K562 (cell line): Measurements from ENCODE around the gene CKS2. TPM values are rescaled to one million over a fixed set of nuclear protein-coding genes. Genes with fewer than 3 reads are reported as not detected.

Experiments used
- ATAC-seq: fragments of 200-7000 bp; cut with Tn5 transposase; 3 replicates; pipeline ENCODE4 v1.9.1; 2020; ENCODE audit warnings: moderate library complexity
- BruUV-seq: library from RNA; stranded (reverse); fragments of 400-500 nt; replicated peaks from 2 replicates; lab custom pipeline; 2021; lab: Mats Ljungman, UMichigan
- CTCF ChIA-PET: fragments of 300-600 bp; formaldehyde crosslinking; extraction: SDS; loops from one replicate; lab custom pipeline; 2021; ENCODE audit warnings: low intra/inter-chr PET ratio; lab: Yijun Ruan, JAX
- POLR2A ChIA-PET: fragments of 300-600, 350-650 bp; sonication (Branson Sonifier 250); formaldehyde crosslinking; extraction: SDS; loops from one replicate; lab custom pipeline; 2021; ENCODE audit warnings: antibody characterized with exemption, inconsistent platforms; lab: Yijun Ruan, JAX
- DNase-seq, 4 experiments: peaks; one replicate each; pipeline versions ENCODE4 v3.0.0 to v3.0.0-alpha.2; 2011 to 2018; ENCODE audit warnings: low spot score in 3 of 4, mixed read lengths in 3 of 4; ENCODE audit errors: extremely low read depth in 1 of 4
- FAIRE-seq: peaks from 2 replicates; lab custom pipeline; 2011; peaks lifted over from hg19 to GRCh38; lab: Jason Lieb, UNC
- H2AFZ ChIP-seq: 2 replicates; pipeline ENCODE4 v1.6.0; 2011; ENCODE audit warnings: low read depth, low read length, control low read depth, inconsistent platforms
- H3K27ac ChIP-seq: fragments of 200-600 bp; 3 replicates; pipeline ENCODE4 v1.8.0; 2011; ENCODE audit warnings: low read depth, mild to moderate bottlenecking, control low read depth, inconsistent platforms, low read length, moderate library complexity, mixed read lengths; ENCODE audit errors: extremely low read depth
- H3K27me3 ChIP-seq, 2 experiments: fragments of 300-600 bp in 1 of 2; 2 replicates in 1 of 2; 3 replicates in 1 of 2; pipeline versions ENCODE4 v1.6.0 to v1.8.0; 2011; ENCODE audit warnings: inconsistent platforms in 2 of 2, low read length in 2 of 2, mild to moderate bottlenecking in 1 of 2, mixed read lengths in 1 of 2, moderate library complexity in 1 of 2; ENCODE audit not compliant: control insufficient read depth in 2 of 2, insufficient read depth in 2 of 2
- H3K36me3 ChIP-seq: fragments of 300-600 bp; 3 replicates; pipeline ENCODE4 v1.8.0; 2011; ENCODE audit warnings: mild to moderate bottlenecking, low read length, inconsistent platforms; ENCODE audit not compliant: control insufficient read depth, insufficient read depth
- H3K4me1 ChIP-seq, 2 experiments: fragments of 200-600 bp in 1 of 2; replicated peaks in 1 of 2; 2 replicates in 1 of 2; 3 replicates in 1 of 2; pipeline versions ENCODE4 v1.5.1 to v1.8.0; 2011; ENCODE audit warnings: inconsistent platforms in 2 of 2, low read length in 2 of 2, mild to moderate bottlenecking in 1 of 2, mixed read lengths in 1 of 2, moderate library complexity in 1 of 2; ENCODE audit not compliant: control insufficient read depth in 2 of 2, insufficient read depth in 2 of 2
- H3K4me2 ChIP-seq: 2 replicates; pipeline ENCODE4 v1.6.1; 2011; ENCODE audit warnings: low read length, control low read depth, inconsistent platforms, mixed read lengths; ENCODE audit not compliant: insufficient read depth
- H3K4me3 ChIP-seq: fragments of 200-600 bp; sonication (generic), shearing (Covaris generic); 2 replicates; pipeline ENCODE4 v1.5.1; 2016; ENCODE audit warnings: control low read depth, inconsistent platforms
- H3K79me2 ChIP-seq: fragments of 200-600 bp; 3 replicates; pipeline ENCODE4 v1.8.0; 2011; ENCODE audit warnings: low read length, inconsistent platforms; ENCODE audit not compliant: control insufficient read depth, insufficient read depth
- H3K9ac ChIP-seq, 2 experiments: 2 replicates each; pipeline versions ENCODE4 v1.6.0 to v1.6.1; 2011; ENCODE audit warnings: low read depth in 2 of 2, low read length in 2 of 2, control low read depth in 1 of 2, inconsistent platforms in 1 of 2, mild to moderate bottlenecking in 1 of 2, mixed read lengths in 1 of 2; ENCODE audit not compliant: insufficient read depth in 1 of 2
- H3K9me1 ChIP-seq: one replicate; pipeline ENCODE4 v1.6.0; 2011; ENCODE audit warnings: inconsistent platforms, mild to moderate bottlenecking, low read length, moderate library complexity; ENCODE audit not compliant: control insufficient read depth, insufficient read depth
- H3K9me3 ChIP-seq: replicated peaks from 2 replicates; pipeline ENCODE4 v1.5.1; 2011; ENCODE audit warnings: low read depth, low read length, inconsistent platforms; ENCODE audit not compliant: control insufficient read depth, insufficient read depth
- H4K20me1 ChIP-seq: replicated peaks from 2 replicates; pipeline ENCODE4 v1.6.1; 2011; ENCODE audit warnings: low read length, inconsistent platforms, mixed read lengths; ENCODE audit not compliant: control insufficient read depth, insufficient read depth
- E2F3 ChIP-seq: fragments of 250-450 bp; sonication (Bioruptor Pico); IDR thresholded peaks from 2 replicates; pipeline ENCODE4 v1.4.0; 2020; ENCODE audit warnings: mild to moderate bottlenecking
- MAFG ChIP-seq: fragments of 450-650 bp; conservative IDR thresholded peaks from 2 replicates; pipeline ENCODE4 v1.6.1; 2016; ENCODE audit warnings: missing genetic modification characterization, missing compliant biosample characterization
- MCM7 ChIP-seq, 2 experiments: fragments of 450-650 bp; IDR thresholded peaks; 2 replicates each; pipeline ENCODE4 v1.6.1; 2016 to 2018
- MLLT1 ChIP-seq, 2 experiments: fragments of 450-650 bp; IDR thresholded peaks; 2 replicates each; pipeline ENCODE4 v1.6.1; 2016
- MYBL2 ChIP-seq, 2 experiments: fragments of 450-650 bp in 1 of 2; sonication (generic) in 1 of 2; formaldehyde crosslinking in 1 of 2; IDR thresholded peaks; 2 replicates each; pipeline versions ENCODE4 v1.6.1 to v1.8.1; 2017 to 2022; ENCODE audit warnings: borderline replicate concordance in 1 of 2, inconsistent platforms in 1 of 2, low read depth in 1 of 2, mild to moderate bottlenecking in 1 of 2, missing genetic modification reagents in 1 of 2, moderate library complexity in 1 of 2
- SNIP1 ChIP-seq: fragments of 450-650 bp; IDR thresholded peaks from 2 replicates; pipeline ENCODE4 v1.7.1; 2017; ENCODE audit warnings: low read depth, mild to moderate bottlenecking
- USF1 ChIP-seq: sonication (generic); formaldehyde crosslinking; IDR thresholded peaks from 2 replicates; pipeline ENCODE4 v1.9.0; 2022; ENCODE audit warnings: mild to moderate bottlenecking, missing genetic modification reagents
- WHSC1 ChIP-seq: IDR thresholded peaks from one replicate; pipeline ENCODE4 v1.6.1; 2012; ENCODE audit warnings: low read length, control low read depth, inconsistent platforms
- ZNF224 ChIP-seq: sonication (generic); formaldehyde crosslinking; IDR thresholded peaks from 2 replicates; pipeline ENCODE4 v1.8.0; 2022; ENCODE audit warnings: mild to moderate bottlenecking, missing genetic modification reagents
- ZNF324 ChIP-seq: fragments of 250-450 bp; sonication (Bioruptor Pico); IDR thresholded peaks from 2 replicates; pipeline ENCODE4 v1.4.0; 2020; ENCODE audit warnings: mild to moderate bottlenecking
- WGBS: fragments of 100-300 bp; shearing (Covaris generic); methylation state at CpG from one replicate; pipeline ENCODE4 v1.1.6; 2016; ENCODE audit warnings: low coverage, mixed read lengths; ENCODE audit not compliant: insufficient coverage; ENCODE audit errors: missing lambda C conversion rate; 5-methylcytosine and 5-hydroxymethylcytosine counted together
- in situ Hi-C: fragments of 300-500 bp; cut with MboI; formaldehyde crosslinking; loops from 4 replicates; pipeline ENCODE4 v1.15.0; 2018; ENCODE audit warnings: inconsistent platforms, mixed read lengths
- intact Hi-C: fragments of 100-400 bp; cut with micrococcal nuclease; formaldehyde crosslinking; loops from 2 replicates; pipeline ENCODE4 v1.14.2; 2022
- polyA plus RNA-seq, 8 experiments: library from polyadenylated mRNA; depleted of rRNA in 4 of 8; stranded (reverse) in 5 of 8; unstranded in 3 of 8; fragments of >200 nt; fragmentation: Nextera tagmentation in 2 of 8; fragmentation: Illumina TruSeq in 1 of 8; extraction: Ambion mirVana in 2 of 8; extraction: Trizol in 1 of 8; gene quantifications; 2 replicates each; pipeline versions ENCODE4 v1.2.1 to v1.2.3, GENCODE V29; 2011 to 2014; ENCODE audit warnings: inconsistent platforms in 1 of 8, missing spikeins in 1 of 8
- total RNA-seq, 7 experiments: library from RNA; depleted of rRNA in 6 of 7; stranded (reverse); fragments of >200 nt in 6 of 7; fragmentation: Illumina TruSeq in 2 of 7; extraction: Trizol in 2 of 7; gene quantifications; 2 replicates each; pipeline versions ENCODE4 v1.2.1 to v1.2.3, GENCODE V29; 2011 to 2021; ENCODE audit warnings: low replicate concordance in 1 of 7
- TF ChIP-seq, protein P1 (sequence below): sonication (generic); formaldehyde crosslinking; IDR thresholded peaks from 2 replicates; pipeline ENCODE4 v1.9.0; 2022; ENCODE audit warnings: mild to moderate bottlenecking, missing genetic modification reagents
- TF ChIP-seq, protein P2 (sequence below): fragments of 450-650 bp; IDR thresholded peaks from 2 replicates; pipeline ENCODE4 v1.6.1; 2017; ENCODE audit warnings: antibody characterized with exemption

Gene CKS2
- total and polyA plus RNA-seq, 9 of the 15 experiments (the other 6 are each of a cell fraction or from before 2014, with no cell fraction given) = 123 to 941 (median 321) TPM

DNA sequence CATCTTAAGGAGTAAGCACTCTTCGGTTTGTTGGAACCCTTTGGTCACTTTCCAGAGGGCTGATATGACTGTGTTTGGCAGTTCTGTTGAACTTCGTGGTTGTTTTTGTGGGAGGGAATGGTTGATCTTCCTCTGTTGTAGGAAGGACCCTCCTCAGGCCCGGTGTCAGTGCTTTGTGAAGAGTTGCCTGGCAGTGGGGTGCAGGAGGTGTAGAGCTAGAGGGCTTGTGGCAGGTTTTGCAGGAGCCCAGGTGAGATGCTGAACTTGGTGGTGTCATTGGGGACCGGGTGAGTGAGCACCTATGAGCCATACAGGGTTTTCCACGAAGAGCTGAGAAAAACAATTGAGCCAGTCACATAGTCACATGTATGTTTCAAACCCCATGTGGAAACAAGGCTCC lies 34.5 kb downstream of the CKS2 start:
- ChIA-PET CTCF (no interaction called here), POLR2A (no interaction called here)
- TF ChIP-seq E2F3 (CRISPR knock-in tag) (no peak), MCM7 (IDR thresholded peaks at IDR 0.05) (no peak), MAFG (tag) (no peak)
- H4K20me1 ChIP-seq = no peaks in the 10 kb centered on the region
- BruUV-seq = no TSS peak
- FAIRE-seq (no peak), ATAC-seq (no peak), DNase-seq (no peak)
- H3K9me3 ChIP-seq = no peaks in the 10 kb centered on the region
- H3K4me2 ChIP-seq = no peak overlapping the region
- H3K4me3 ChIP-seq = no peak overlapping the region
- no peaks in the 10 kb centered on the region for H3K79me2 ChIP-seq
- peaks cover 83% of the 10 kb centered on the region for H3K36me3 ChIP-seq
- H3K9me1 ChIP-seq = no peaks in the 10 kb centered on the region
- intact Hi-C loops = no loop called here
- no peak overlapping the region for H3K9ac ChIP-seq
- peaks cover 0 to 2% of the 10 kb centered on the region in 2 experiments; a peak in 2 of 5 replicates for H3K4me1 ChIP-seq
- 92% methylated on average over 4 of the region's 5 CpGs for WGBS
- H3K27ac ChIP-seq = no peak overlapping the region
- H2AFZ ChIP-seq = no peak overlapping the region
- in situ Hi-C loops = no loop called here
- H3K27me3 ChIP-seq = no peaks in the 10 kb centered on the region

DNA sequence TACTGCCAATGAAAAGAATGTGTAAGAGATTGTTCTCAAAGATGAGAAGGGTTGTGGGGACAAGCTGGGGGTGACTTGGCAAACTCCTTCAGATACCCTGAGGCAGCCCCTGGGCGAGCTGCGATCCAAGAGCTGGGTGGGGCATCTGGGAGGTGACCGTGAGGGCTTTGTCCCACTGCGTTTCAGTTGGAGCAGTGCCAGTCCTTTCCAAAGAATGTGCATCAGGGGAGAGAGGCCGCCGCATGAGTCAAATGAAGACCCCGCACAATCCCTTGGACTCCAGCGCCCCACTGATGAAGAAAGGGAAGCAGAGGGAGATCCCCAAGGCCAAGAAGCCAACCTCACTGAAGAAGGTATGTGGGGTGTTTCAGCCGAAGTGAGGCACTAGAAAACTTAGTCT lies 35.7 kb downstream of the CKS2 start:
- BruUV-seq = no TSS peak
- CTCF ChIA-PET = no interaction called here
- no peak for FAIRE-seq

More for the DNA sequence above, 35.7 kb downstream of the CKS2 start:
- no peak overlapping the region for H3K4me2 ChIP-seq
- H3K4me1 ChIP-seq = peaks cover 0 to 2% of the 10 kb centered on the region in 2 experiments; a peak in 2 of 5 replicates
- H3K36me3 ChIP-seq = peaks cover 86% of the 10 kb centered on the region
- H3K4me3 ChIP-seq = no peak overlapping the region
- no peaks in the 10 kb centered on the region for H3K27me3 ChIP-seq
- 100% methylated on average over 3 of the region's 9 CpGs for WGBS
- ATAC-seq (no peak), DNase-seq (no peak)
- no peaks in the 10 kb centered on the region for H3K9me1 ChIP-seq
- no peak overlapping the region for H2AFZ ChIP-seq
- H3K9me3 ChIP-seq = no peaks in the 10 kb centered on the region
- intact Hi-C loops (no loop called here), in situ Hi-C loops (no loop called here)
- H3K27ac ChIP-seq = no peak overlapping the region
- H3K9ac ChIP-seq = no peak overlapping the region
- POLR2A ChIA-PET = interaction anchor here (0.6 to 0.9 kb wide), 2 partner anchors 10 to 28 kb away, joined by 3 to 4 read pairs; partner anchors contain the start of gene SECISBP2
- H4K20me1 ChIP-seq = no peaks in the 10 kb centered on the region
- TF ChIP-seq MLLT1 (IDR thresholded peaks at IDR 0.05) (no peak), ZNF324 (CRISPR knock-in tag) (no peak), ZNF224 (CRISPR knock-in tag) (no peak), WHSC1 (no peak), USF1 (no peak), MYBL2 (IDR thresholded peaks at IDR 0.05; ENCODE audit: low read depth) (no peak), MYBL2 (CRISPR knock-in tag; IDR thresholded peaks at IDR 0.05; ENCODE audit: borderline replicate concordance) (no peak), SNIP1 (no peak)
- TF ChIP-seq, protein P1, sequence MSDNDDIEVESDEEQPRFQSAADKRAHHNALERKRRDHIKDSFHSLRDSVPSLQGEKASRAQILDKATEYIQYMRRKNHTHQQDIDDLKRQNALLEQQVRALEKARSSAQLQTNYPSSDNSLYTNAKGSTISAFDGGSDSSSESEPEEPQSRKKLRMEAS (CRISPR knock-in tag) = no peak
- TF ChIP-seq, protein P2, sequence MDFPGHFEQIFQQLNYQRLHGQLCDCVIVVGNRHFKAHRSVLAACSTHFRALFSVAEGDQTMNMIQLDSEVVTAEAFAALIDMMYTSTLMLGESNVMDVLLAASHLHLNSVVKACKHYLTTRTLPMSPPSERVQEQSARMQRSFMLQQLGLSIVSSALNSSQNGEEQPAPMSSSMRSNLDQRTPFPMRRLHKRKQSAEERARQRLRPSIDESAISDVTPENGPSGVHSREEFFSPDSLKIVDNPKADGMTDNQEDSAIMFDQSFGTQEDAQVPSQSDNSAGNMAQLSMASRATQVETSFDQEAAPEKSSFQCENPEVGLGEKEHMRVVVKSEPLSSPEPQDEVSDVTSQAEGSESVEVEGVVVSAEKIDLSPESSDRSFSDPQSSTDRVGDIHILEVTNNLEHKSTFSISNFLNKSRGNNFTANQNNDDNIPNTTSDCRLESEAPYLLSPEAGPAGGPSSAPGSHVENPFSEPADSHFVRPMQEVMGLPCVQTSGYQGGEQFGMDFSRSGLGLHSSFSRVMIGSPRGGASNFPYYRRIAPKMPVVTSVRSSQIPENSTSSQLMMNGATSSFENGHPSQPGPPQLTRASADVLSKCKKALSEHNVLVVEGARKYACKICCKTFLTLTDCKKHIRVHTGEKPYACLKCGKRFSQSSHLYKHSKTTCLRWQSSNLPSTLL = no peak
- TF ChIP-seq, all 486 proteins: peak for 0
- H3K79me2 ChIP-seq = no peaks in the 10 kb centered on the region
